Amygdala (tissue), 56 donors: ENCODE data around the gene CKLF.
"Not testable (repeated sequence)": the region's sequence is repeated elsewhere in the genome, so short reads cannot be mapped to it uniquely, and the experiment has no call there.

ENCODE experiments used
- DNase-seq, 56 donors: peaks; one replicate each; lab custom pipeline; 2025; lab: John Stamatoyannopoulos, UW

Gene CKLF

GRCh38 chr16:66610111-66610820 lies 57.9 kb downstream of the CKLF start:
- DNase-seq = peak in 2 of 56 donors; percentile 5 to 25

GRCh38 chr16:66611911-66612310 lies 59.5 kb downstream of the CKLF start:
- DNase-seq = not testable (repeated sequence)

- peak in 26 of 56 donors; percentile 13 to 69 (median 43) for DNase-seq
Measured at GRCh38 chr16:66612422-66612821, 60.0 kb downstream of the CKLF start.

GRCh38 chr16:66614161-66614802 lies 61.9 kb downstream of the CKLF start:
- DNase-seq = no peak
